Motor neuron (in vitro differentiated cells): Measurements from ENCODE around the gene PCDHGA1. TPM values are rescaled to one million over a fixed set of nuclear protein-coding genes. Genes with fewer than 3 reads are reported as not detected.

Experiments used
- ATAC-seq, 8 experiments: fragments of 200-7000 bp; cut with Tn5 transposase; replicated peaks in 6 of 8; 2 replicates each; pipeline ENCODE4 v1.8.0; 2021; ENCODE audit warnings: mild to moderate bottlenecking in 8 of 8, moderate library complexity in 8 of 8
- H3K27ac ChIP-seq, 2 donors: fragments of 250-450 bp; sonication (Bioruptor Pico); 2 replicates each; pipeline ENCODE4 v1.9.0; 2021; ENCODE audit warnings: antibody characterized with exemption in 2 of 2, mild to moderate bottlenecking in 2 of 2, moderate library complexity in 1 of 2
- H3K4me1 ChIP-seq, 2 donors: fragments of 250-450 bp; sonication (Bioruptor Pico); replicated peaks in 1 of 2; 2 replicates each; pipeline ENCODE4 v1.6.1; 2021; ENCODE audit warnings: antibody characterized with exemption in 2 of 2, mild to moderate bottlenecking in 2 of 2, moderate library complexity in 1 of 2
- H3K4me3 ChIP-seq, 5 donors: fragments of 250-450 bp; sonication (Bioruptor Pico); 2 replicates each; pipeline ENCODE4 v1.9.0; 2021; ENCODE audit warnings: antibody characterized with exemption in 5 of 5, mild to moderate bottlenecking in 5 of 5, moderate library complexity in 4 of 5
- WGBS, 10 experiments: fragments of 450-650 bp; shearing (Covaris generic); methylation state at CpG; one replicate each; pipeline ENCODE4 v1.0.0; 2022; 5-methylcytosine and 5-hydroxymethylcytosine counted together
- in situ Hi-C, 9 experiments: fragments of 400-800 bp; cut with MboI; loops; one replicate each; pipeline ENCODE4 v1.15.0; 2021; ENCODE audit warnings: low sequenced_read_pairs in 9 of 9, low pct_unique_long_range_greater_than_20kb in 2 of 9; ENCODE audit not compliant: unreplicated experiment in 9 of 9
- total RNA-seq, 8 experiments: library from RNA; unstranded; fragments of 300-600 nt; gene quantifications; 2 replicates each; pipeline versions ENCODE4 v1.2.3 to v1.2.4, GENCODE V29; 2022

PCDHGA1 gene
- total RNA-seq, 8 experiments from 2014 or later: 0.23 to 1.3 (median 0.79) TPM

DNA sequence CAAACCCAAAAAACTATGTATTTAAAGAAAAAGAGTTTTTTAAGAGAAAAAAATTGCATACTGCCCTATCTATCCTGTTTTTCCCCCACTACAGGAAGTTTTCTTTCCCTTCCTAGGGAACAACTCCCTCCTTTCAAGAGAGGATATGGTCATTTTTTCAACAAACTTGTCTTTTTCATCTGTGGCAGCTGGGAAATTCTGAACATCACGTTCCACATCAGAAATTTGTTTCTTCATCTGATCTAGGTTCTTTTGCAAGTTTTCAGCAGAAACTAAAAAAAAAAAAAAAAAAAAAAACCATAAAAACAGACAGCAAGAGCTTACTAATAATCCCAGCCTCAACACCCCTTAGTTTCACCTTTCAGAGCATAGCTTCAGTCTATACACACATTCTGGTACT is 197.1 kb downstream of the PCDHGA1 start:
- 0 to 100% (median 83%) methylated on average over 1 of the region's 1 CpG; no CpG with 5 or more reads in 2 of the 10 experiments for WGBS, 10 experiments
- in situ Hi-C loops: loop anchor here in 5 of 9 experiments (10.0 to 25.0 kb wide), 2 partner anchors 115 to 123 kb away; partner anchors contain the start of genes PCDHGA9 (in 5 of the 5), PCDHGB6 (in 5 of the 5), PCDHGA10 (in 4 of the 5) and PCDHGA11 (in 4 of the 5)
- Histone ChIP-seq H3K4me3 (no peak overlapping the region), H3K4me1 (peaks cover 9 to 15% of the 10 kb centered on the region in 2 donors), H3K27ac (no peak overlapping the region)
- no peak for ATAC-seq

DNA sequence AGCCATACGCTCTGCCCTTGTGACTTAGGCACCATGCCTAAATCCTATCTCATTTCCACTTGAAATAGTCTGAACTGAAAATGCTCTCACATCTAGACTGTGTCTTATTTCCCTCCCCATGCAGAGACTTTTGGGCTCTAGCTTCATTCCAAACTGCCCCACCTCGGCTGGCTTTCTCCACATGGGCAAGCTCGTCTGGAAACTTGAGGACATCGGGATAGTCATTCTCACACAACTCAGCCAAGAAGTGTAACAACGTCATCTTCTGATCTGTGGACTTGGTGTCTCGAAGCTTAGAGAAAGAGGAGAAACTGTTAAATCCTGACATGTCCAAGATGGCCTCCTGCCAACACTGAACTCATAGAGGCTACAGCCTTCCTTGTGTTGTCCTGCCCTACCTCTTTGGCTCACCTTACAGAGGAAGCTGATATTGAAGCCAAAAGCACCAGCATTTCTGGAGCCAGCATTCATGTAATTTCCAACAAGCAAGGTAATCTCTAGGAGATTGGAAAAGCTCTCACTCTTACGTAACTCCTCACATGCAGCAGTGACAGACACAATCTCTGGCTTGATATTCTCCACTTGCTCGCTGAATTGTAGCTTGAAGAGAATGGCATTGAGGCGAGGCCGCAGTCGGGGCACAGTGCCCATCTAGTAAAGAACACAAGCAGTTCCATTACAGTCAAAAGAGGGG is 198.1 kb downstream of the PCDHGA1 start:
- peak in 1 of 8 experiments; percentile 1 for ATAC-seq
- H3K4me1 ChIP-seq: peaks cover 9 to 15% of the 10 kb centered on the region in 2 donors
- 30 to 100% (median 95%) methylated on average over 1 to 10 of the region's 11 CpGs; no CpG with 5 or more reads in 1 of the 10 experiments for WGBS, 10 experiments
- H3K27ac ChIP-seq: no peak overlapping the region
- H3K4me3 ChIP-seq: no peak overlapping the region
- in situ Hi-C loops: loop anchor here in 5 of 9 experiments (10.0 to 25.0 kb wide), 2 partner anchors 116 to 124 kb away; partner anchors contain the start of genes PCDHGA9 (in 5 of the 5), PCDHGB6 (in 5 of the 5), PCDHGA10 (in 4 of the 5) and PCDHGA11 (in 4 of the 5)

DNA sequence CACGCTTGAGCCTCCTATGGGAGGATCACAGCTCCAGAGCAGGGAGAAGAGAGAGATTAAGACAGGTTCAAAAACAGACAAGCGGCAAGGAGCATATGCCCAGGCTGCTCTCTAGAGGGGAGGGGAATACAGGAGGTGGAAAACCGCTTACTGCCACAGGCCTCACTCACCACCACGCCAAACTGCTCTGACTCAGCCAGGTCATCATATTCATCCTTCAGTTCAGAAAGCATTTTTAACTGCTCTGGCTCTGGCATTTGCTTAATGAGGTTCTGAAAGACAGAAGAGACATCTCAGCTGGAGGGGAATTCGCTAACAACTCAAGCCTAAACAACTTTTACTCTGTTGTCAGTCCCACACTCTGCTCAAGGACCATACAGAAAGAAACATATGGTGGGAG is 198.7 kb downstream of the PCDHGA1 start:
- in situ Hi-C loops: loop anchor here in 5 of 9 experiments (10.0 to 25.0 kb wide), 2 partner anchors 117 to 124 kb away; partner anchors contain the start of genes PCDHGA9 (in 5 of the 5), PCDHGB6 (in 5 of the 5), PCDHGA10 (in 4 of the 5) and PCDHGA11 (in 4 of the 5)
- ATAC-seq: peak in 2 of 8 experiments; percentile 68 to 71
- H3K27ac ChIP-seq: no peak overlapping the region
- no peak overlapping the region for H3K4me3 ChIP-seq
- peaks cover 6 to 12% of the 10 kb centered on the region in 2 donors for H3K4me1 ChIP-seq
- 41 to 100% (median 96%) methylated on average over 1 to 5 of the region's 5 CpGs; no CpG with 5 or more reads in 4 of the 10 experiments for WGBS, 10 experiments

DNA sequence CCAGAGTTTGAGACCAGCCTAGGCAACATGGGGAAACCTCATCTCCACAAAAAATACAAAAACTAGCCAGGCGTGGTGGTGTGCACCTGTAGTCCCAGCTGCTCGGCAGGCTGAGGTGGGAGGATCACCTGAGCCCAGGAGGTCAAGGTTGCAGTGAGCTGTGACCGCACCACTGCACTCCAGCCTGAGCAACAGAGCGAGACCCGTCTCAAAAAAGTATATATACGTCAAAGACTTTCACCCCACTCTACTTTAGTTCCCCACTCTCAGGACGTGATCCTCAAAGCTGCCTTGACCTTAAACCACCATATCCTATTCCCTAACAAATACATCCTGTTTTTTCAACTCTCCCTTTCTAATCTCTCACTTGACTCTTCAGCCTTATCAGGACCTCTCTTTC is 199.6 kb downstream of the PCDHGA1 start:
- Histone ChIP-seq H3K4me1 (peaks cover 0 to 6% of the 10 kb centered on the region in 2 donors), H3K27ac (no peak overlapping the region), H3K4me3 (no peak overlapping the region)
- no peak for ATAC-seq
- 82 to 100% (median 100%) methylated on average over 1 to 4 of the region's 7 CpGs; no CpG with 5 or more reads in 3 of the 10 experiments for whole genome bisulfite sequencing, 10 experiments
- in situ Hi-C loops: loop anchor here in 5 of 9 experiments (10.0 to 25.0 kb wide), 2 partner anchors 118 to 125 kb away; partner anchors contain the start of genes PCDHGA9 (in 5 of the 5), PCDHGB6 (in 5 of the 5), PCDHGA10 (in 4 of the 5) and PCDHGA11 (in 4 of the 5)

DNA sequence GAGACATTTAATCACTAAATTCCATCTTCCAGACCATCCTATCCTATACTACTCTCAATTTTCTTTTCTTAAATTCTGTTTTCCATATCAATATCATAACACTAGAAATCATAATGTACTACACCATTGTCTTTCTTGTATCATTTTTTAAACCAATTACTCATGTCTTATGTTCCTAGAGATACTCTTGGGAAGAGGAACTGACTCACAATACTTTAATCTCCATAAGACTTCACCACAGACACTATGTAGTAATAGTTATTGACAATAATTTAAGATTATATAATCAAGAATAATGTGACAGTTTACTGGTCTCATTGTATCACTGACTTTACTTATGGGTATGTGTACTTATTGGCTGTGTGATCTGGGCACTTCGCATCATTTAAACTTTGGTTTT is 202.4 kb downstream of the PCDHGA1 start:
- Histone ChIP-seq H3K4me1 (no peaks in the 10 kb centered on the region), H3K27ac (no peak overlapping the region), H3K4me3 (no peak overlapping the region)
- ATAC-seq: no peak
- in situ Hi-C loops: loop anchor here in 4 of 9 experiments (25.0 kb wide), 1 partner anchor 120 kb away; the partner anchor contains the start of genes PCDHGA10 (in 4 of the 4), PCDHGA11 (in 4 of the 4), PCDHGA9 (in 4 of the 4) and PCDHGB6 (in 4 of the 4)
- 80 to 100% (median 100%) methylated on average over 1 of the region's 1 CpG; no CpG with 5 or more reads in 2 of the 10 experiments for WGBS, 10 experiments

DNA sequence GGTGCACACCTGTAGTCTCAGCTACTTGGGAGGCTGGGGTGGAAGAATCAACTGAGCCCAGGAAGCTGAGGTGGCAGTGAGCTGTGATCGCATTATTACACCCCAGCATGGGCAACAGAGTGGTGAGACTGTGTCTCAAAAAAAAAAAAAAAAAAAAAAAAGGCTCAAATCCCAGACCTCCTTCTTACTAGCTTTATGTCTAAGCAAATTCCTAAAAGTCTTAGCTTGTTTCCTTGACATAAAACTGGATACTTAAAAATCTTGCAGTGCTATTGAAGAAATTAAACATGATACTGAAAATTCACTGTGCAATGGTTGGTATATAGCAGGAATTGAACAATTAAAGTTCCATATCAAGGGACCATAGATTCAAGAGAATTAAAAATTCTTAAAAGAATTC is 203.6 kb downstream of the PCDHGA1 start:
- Histone ChIP-seq H3K27ac (no peak overlapping the region), H3K4me3 (no peak overlapping the region), H3K4me1 (no peaks in the 10 kb centered on the region)
- in situ Hi-C loops: loop anchor here in 4 of 9 experiments (25.0 kb wide), 1 partner anchor 122 kb away; the partner anchor contains the start of genes PCDHGA10 (in 4 of the 4), PCDHGA11 (in 4 of the 4), PCDHGA9 (in 4 of the 4) and PCDHGB6 (in 4 of the 4)
- ATAC-seq: no peak
- 80 to 100% (median 100%) methylated on average over 1 of the region's 1 CpG; no CpG with 5 or more reads in 4 of the 10 experiments for WGBS, 10 experiments

DNA sequence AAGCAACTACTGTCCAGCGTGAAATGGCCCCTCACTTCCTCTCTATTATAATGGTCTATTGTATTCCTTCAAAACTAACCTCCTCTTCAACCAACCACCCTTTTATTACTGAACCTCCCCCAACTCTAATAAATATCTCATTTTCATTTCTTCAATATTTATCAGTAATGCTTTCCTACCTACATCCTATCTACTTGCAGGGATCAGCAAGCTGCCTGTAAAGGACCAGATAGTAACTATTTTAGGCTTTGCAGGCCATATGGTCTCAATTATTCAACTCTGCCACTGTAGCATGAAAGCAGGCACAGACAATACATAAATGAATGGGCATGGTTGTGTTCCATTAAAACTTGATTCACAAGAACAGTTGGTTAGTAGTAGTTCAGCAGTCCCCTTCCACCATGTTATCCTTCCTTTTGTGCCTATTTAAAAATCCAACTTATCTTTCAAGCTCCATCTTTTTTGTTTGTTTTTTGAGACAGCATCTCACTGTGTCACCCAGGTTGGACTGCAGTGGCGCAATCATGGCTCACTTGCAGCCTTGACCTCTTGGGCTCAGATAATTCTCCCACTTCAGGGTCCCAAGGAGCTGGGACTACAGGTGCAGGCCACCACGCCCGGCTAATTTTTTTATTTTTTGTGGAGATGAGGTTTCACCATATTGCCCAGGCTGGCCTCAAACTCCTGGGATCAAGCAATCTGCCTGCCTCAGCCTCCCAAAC is 204.3 kb downstream of the PCDHGA1 start:
- in situ Hi-C loops: loop anchor here in 4 of 9 experiments (25.0 kb wide), 1 partner anchor 122 kb away; the partner anchor contains the start of genes PCDHGA10 (in 4 of the 4), PCDHGA11 (in 4 of the 4), PCDHGA9 (in 4 of the 4) and PCDHGB6 (in 4 of the 4)
- H3K27ac ChIP-seq: no peak overlapping the region
- H3K4me1 ChIP-seq: no peaks in the 10 kb centered on the region
- 80 to 100% (median 96%) methylated on average over 1 to 4 of the region's 4 CpGs; no CpG with 5 or more reads in 1 of the 10 experiments for WGBS, 10 experiments
- ATAC-seq: no peak
- no peak overlapping the region for H3K4me3 ChIP-seq

DNA sequence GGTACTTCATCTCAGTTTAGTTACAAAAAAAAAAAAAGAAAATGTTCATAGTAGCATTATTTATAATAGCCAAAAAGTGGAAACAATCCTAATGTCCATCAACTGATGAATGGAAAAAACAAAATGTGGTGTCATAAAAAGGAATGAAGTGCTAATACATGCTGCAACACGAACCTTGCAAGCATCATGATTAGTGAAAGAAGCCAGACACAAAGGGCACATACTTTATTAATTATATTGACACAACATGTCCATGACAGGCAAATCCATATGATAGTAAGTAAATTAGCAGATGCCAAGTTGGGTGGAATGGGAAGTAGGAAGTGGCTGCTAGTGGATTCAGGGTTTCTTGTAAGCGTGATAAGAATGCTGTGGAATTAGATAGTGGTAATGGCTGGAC is 212.7 kb downstream of the PCDHGA1 start:
- Histone ChIP-seq H3K27ac (no peak overlapping the region), H3K4me1 (no peaks in the 10 kb centered on the region), H3K4me3 (no peak overlapping the region)
- 54 to 100% (median 89%) methylated on average over 1 to 2 of the region's 2 CpGs for WGBS, 10 experiments
- in situ Hi-C loops: loop anchor here in 4 of 9 experiments (25.0 kb wide), 1 partner anchor 131 kb away; the partner anchor contains the start of genes PCDHGA10 (in 4 of the 4), PCDHGA11 (in 4 of the 4), PCDHGA9 (in 4 of the 4) and PCDHGB6 (in 4 of the 4)
- no peak for ATAC-seq

DNA sequence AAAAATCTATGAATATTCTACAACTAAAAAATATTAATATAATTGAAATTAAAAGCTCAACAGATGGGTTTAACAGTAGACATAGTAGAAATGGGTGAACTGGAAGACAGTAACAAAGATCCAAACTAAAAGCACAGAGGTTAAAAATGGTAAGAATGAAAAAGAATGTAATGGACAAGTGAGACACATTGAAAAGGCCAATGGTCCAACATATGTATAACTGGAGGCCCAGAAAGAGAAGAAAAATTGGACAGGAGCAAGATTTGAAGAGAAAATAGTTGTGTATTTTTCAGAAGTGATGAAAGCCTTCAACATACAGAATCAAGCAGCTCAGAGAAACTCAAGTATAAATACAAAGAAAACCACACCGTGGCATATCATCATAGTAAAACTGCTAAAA is 217.2 kb downstream of the PCDHGA1 start:
- Histone ChIP-seq H3K4me1 (no peaks in the 10 kb centered on the region), H3K4me3 (no peak overlapping the region), H3K27ac (no peak overlapping the region)
- no peak for ATAC-seq
- WGBS, 10 experiments: 88 to 100% (median 100%) methylated on average over 1 of the region's 1 CpG; no CpG with 5 or more reads in 2 of the 10 experiments
- in situ Hi-C loops: loop anchor here in 4 of 9 experiments (25.0 kb wide), 1 partner anchor 135 kb away; the partner anchor contains the start of genes PCDHGA10 (in 4 of the 4), PCDHGA11 (in 4 of the 4), PCDHGA9 (in 4 of the 4) and PCDHGB6 (in 4 of the 4)

DNA sequence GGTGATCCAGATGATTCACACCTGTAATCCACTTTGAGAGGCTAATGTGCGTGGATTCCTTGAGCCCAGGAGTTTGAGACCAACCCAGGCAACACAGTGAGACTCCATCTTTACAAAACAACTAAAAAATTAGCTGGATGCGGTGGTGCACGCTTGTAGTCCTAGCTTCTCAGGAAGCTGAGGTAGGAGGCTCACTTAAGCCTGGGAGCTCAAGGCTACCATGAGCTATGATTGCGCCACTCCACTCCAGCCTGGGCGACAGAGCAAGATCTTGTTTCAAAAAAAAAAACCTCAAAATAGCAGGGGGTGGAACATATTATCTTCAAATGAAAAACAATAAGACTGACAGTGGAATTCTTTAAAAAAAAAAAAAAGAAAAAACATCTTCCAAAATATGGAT is 217.6 kb downstream of the PCDHGA1 start:
- WGBS, 10 experiments: 90 to 100% (median 99%) methylated on average over 1 to 5 of the region's 5 CpGs
- H3K4me3 ChIP-seq: no peak overlapping the region
- in situ Hi-C loops: loop anchor here in 4 of 9 experiments (25.0 kb wide), 1 partner anchor 136 kb away; the partner anchor contains the start of genes PCDHGA10 (in 4 of the 4), PCDHGA11 (in 4 of the 4), PCDHGA9 (in 4 of the 4) and PCDHGB6 (in 4 of the 4)
- no peak overlapping the region for H3K27ac ChIP-seq
- no peak for ATAC-seq
- H3K4me1 ChIP-seq: no peaks in the 10 kb centered on the region

DNA sequence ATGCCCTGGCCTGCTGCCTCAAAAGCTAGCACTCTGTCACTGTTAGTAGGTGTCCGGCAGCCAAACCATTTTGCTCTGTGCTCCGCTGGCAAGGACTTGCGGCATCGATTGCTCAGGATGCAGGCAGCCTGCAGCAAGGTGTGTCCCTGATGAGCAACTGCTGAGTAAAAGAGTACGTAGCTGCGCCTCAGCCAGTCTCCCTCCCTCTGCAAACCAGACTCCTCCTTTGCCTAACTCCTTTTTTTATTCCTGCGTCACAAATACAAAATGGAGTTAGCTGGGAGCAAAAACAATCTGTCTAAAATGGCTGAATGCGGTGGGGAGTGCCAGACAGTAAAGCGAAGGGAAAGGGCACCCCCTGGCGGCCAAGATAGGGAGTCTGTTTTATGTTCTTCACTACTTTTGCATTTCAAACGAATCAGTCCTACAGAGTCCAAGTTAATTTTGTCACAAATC is 227.4 kb downstream of the PCDHGA1 start:
- H3K27ac ChIP-seq: peak overlapping the region; percentile 58 to 67
- 0 to 63% (median 26%) methylated on average over 2 to 11 of the region's 11 CpGs; no CpG with 5 or more reads in 2 of the 10 experiments for WGBS, 10 experiments
- H3K4me1 ChIP-seq: peaks cover 18 to 19% of the 10 kb centered on the region in 2 donors
- peak; percentile 74 to 96 (median 80) for ATAC-seq
- H3K4me3 ChIP-seq: peak overlapping the region in 4 of 5 donors; percentile 6 to 20 (median 16)
- in situ Hi-C loops: loop anchor here in 8 of 9 experiments (25.0 kb wide), 5 partner anchors 145 to 745 kb away; partner anchors contain the start of genes PCDHB10 (in 4 of the 8), PCDHB11 (in 4 of the 8), PCDHB16 (in 4 of the 8) and PCDHB8 (in 4 of the 8)
